Liver (tissue), 9 donors: ENCODE measurements around the gene EDRF1. TPM values are rescaled to one million over a fixed set of nuclear protein-coding genes. Genes with fewer than 3 reads are reported as not detected.
"Not testable (repeated sequence)": the region's sequence is repeated elsewhere in the genome, so short reads cannot be mapped to it uniquely, and the experiment has no call there.

ENCODE experiments used
- DNase-seq: peaks from one replicate; pipeline ENCODE4 v3.0.0-alpha.2; 2017; ENCODE audit warnings: low spot score
- H3K27ac ChIP-seq, 2 donors: one replicate each; pipeline ENCODE4 v1.7.0; 2013; ENCODE audit warnings: inconsistent platforms in 2 of 2, low read length in 2 of 2, control low read depth in 1 of 2, low read depth in 1 of 2, mild to moderate bottlenecking in 1 of 2
- H3K27me3 ChIP-seq, 4 donors: one replicate each; pipeline versions ENCODE4 v1.6.1 to v1.7.0; 2013; ENCODE audit warnings: low read length in 3 of 4, inconsistent platforms in 1 of 4, mild to moderate bottlenecking in 1 of 4, moderate library complexity in 1 of 4; ENCODE audit not compliant: control insufficient read depth in 4 of 4, insufficient read depth in 4 of 4
- H3K36me3 ChIP-seq, 4 donors: one replicate each; pipeline versions ENCODE4 v1.6.1 to v1.7.0; 2013; ENCODE audit warnings: low read length in 3 of 4, mild to moderate bottlenecking in 3 of 4, low read depth in 1 of 4, moderate library complexity in 1 of 4; ENCODE audit not compliant: control insufficient read depth in 4 of 4, insufficient read depth in 3 of 4
- H3K4me1 ChIP-seq, 4 donors: one replicate each; pipeline versions ENCODE4 v1.6.1 to v1.7.0; 2013; ENCODE audit warnings: low read length in 3 of 4, mild to moderate bottlenecking in 3 of 4, moderate library complexity in 1 of 4; ENCODE audit not compliant: control insufficient read depth in 4 of 4, insufficient read depth in 4 of 4
- H3K4me3 ChIP-seq, 3 donors: one replicate each; pipeline versions ENCODE4 v1.6.1 to v1.7.0; 2013; ENCODE audit warnings: low read length in 3 of 3, control low read depth in 1 of 3, low read depth in 1 of 3, mild to moderate bottlenecking in 1 of 3
- H3K9ac ChIP-seq, 2 donors: one replicate each; pipeline ENCODE4 v1.7.0; 2013; ENCODE audit warnings: low read length in 2 of 2, mild to moderate bottlenecking in 2 of 2, moderate library complexity in 2 of 2, control low read depth in 1 of 2, low read depth in 1 of 2
- H3K9me3 ChIP-seq, 4 donors: one replicate each; pipeline versions ENCODE4 v1.6.1 to v1.7.0; 2013; ENCODE audit warnings: low read length in 3 of 4; ENCODE audit not compliant: control insufficient read depth in 4 of 4
- ATF3 ChIP-seq: IDR thresholded peaks from 2 replicates; pipeline ENCODE4 v1.6.1; 2016; ENCODE audit warnings: antibody characterized with exemption
- CTCF ChIP-seq: fragments of 150-350 bp; IDR thresholded peaks from 2 replicates; pipeline ENCODE4 v1.5.1; 2017; ENCODE audit warnings: improper control_type of control experiment, low read depth, low read length; ENCODE audit not compliant: missing input control
- EGR1 ChIP-seq, 2 donors: IDR thresholded peaks; 2 replicates each; pipeline ENCODE4 v1.6.1; 2016 to 2018; ENCODE audit warnings: antibody characterized with exemption in 2 of 2, low read depth in 2 of 2
- FOXA1 ChIP-seq: IDR thresholded peaks from 2 replicates; pipeline ENCODE4 v1.6.1; 2016; ENCODE audit warnings: antibody characterized with exemption
- FOXA2 ChIP-seq: IDR thresholded peaks from 2 replicates; pipeline ENCODE4 v1.6.1; 2016; ENCODE audit warnings: antibody characterized with exemption
- HNF4A ChIP-seq, 2 donors: conservative IDR thresholded peaks; 2 replicates each; pipeline ENCODE4 v1.6.1; 2016; ENCODE audit warnings: antibody characterized with exemption in 2 of 2, mild to moderate bottlenecking in 2 of 2
- HNF4G ChIP-seq: IDR thresholded peaks from 2 replicates; pipeline ENCODE4 v1.6.1; 2016; ENCODE audit warnings: antibody characterized with exemption
- JUND ChIP-seq, 2 donors: IDR thresholded peaks; 2 replicates each; pipeline ENCODE4 v1.6.1; 2016; ENCODE audit warnings: antibody characterized with exemption in 2 of 2
- NR2F2 ChIP-seq: IDR thresholded peaks from 2 replicates; pipeline ENCODE4 v1.6.1; 2016; ENCODE audit warnings: antibody characterized with exemption
- REST ChIP-seq: IDR thresholded peaks from 2 replicates; pipeline ENCODE4 v1.6.1; 2016; ENCODE audit warnings: antibody characterized with exemption, mild to moderate bottlenecking
- RXRA ChIP-seq, 2 donors: IDR thresholded peaks; 2 replicates each; pipeline ENCODE4 v1.6.1; 2017 to 2018; ENCODE audit warnings: antibody characterized with exemption in 2 of 2, mild to moderate bottlenecking in 1 of 2
- TAF1 ChIP-seq: conservative IDR thresholded peaks from 2 replicates; pipeline ENCODE4 v1.6.1; 2016; ENCODE audit warnings: antibody characterized with exemption, mild to moderate bottlenecking
- YY1 ChIP-seq: IDR thresholded peaks from 2 replicates; pipeline ENCODE4 v1.6.1; 2016; ENCODE audit warnings: antibody characterized with exemption, mild to moderate bottlenecking
- WGBS: extraction: QIAGEN DNeasy Blood & Tissue Kit; methylation state at CpG from one replicate; pipeline ENCODE4 v1.1.7; 2013; 5-methylcytosine and 5-hydroxymethylcytosine counted together
- polyA plus RNA-seq, 2 donors: library from polyadenylated mRNA; stranded (reverse) in 1 of 2; unstranded in 1 of 2; fragments of 200-250 nt in 1 of 2; fragments of >200 nt in 1 of 2; fragmentation: Nextera tagmentation in 1 of 2; extraction: Ambion mirVana in 1 of 2; gene quantifications; one replicate each; pipeline versions ENCODE4 v1.2.1 to v1.2.3, GENCODE V29; 2013 to 2015
- total RNA-seq, 2 donors: library from RNA; depleted of rRNA; stranded (reverse); fragments of >200 nt; gene quantifications; one replicate each; pipeline ENCODE4 v1.2.3, GENCODE V29; 2014
- TF ChIP-seq, protein P1 (sequence below): IDR thresholded peaks from 2 replicates; pipeline ENCODE4 v1.6.1; 2016; ENCODE audit warnings: antibody characterized with exemption
- TF ChIP-seq, protein P2 (sequence below): IDR thresholded peaks from 2 replicates; pipeline ENCODE4 v1.6.1; 2016; ENCODE audit warnings: antibody characterized with exemption
- donor health status: healthy.
- donor health status: healthy.
- donor health status: healthy.
- donor health status: healthy.
- donor health status: healthy.

EDRF1 gene
- total and polyA plus RNA-seq, 4 donors: 3.9 to 17.0 (median 9.2) TPM

- no peaks in the 10 kb centered on the region for H3K9me3 ChIP-seq
- no peak overlapping the region for H3K4me3 ChIP-seq
- WGBS: 67% methylated on average over 1 of the region's 1 CpG
- TF ChIP-seq FOXA2 (no peak), EGR1 (IDR thresholded peaks at IDR 0.05; ENCODE audit: low read depth in 2 of 2) (no peak), TAF1 (no peak), HNF4G (no peak), CTCF (no peak), ATF3 (no peak), RXRA (IDR thresholded peaks at IDR 0.05) (no peak), NR2F2 (no peak), JUND (IDR thresholded peaks at IDR 0.05) (no peak), REST (no peak), HNF4A (conservative IDR thresholded peaks at IDR 0.05) (no peak), FOXA1 (no peak), YY1 (no peak)
- TF ChIP-seq, protein P1, sequence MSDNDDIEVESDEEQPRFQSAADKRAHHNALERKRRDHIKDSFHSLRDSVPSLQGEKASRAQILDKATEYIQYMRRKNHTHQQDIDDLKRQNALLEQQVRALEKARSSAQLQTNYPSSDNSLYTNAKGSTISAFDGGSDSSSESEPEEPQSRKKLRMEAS: no peak
- TF ChIP-seq, protein P2, sequence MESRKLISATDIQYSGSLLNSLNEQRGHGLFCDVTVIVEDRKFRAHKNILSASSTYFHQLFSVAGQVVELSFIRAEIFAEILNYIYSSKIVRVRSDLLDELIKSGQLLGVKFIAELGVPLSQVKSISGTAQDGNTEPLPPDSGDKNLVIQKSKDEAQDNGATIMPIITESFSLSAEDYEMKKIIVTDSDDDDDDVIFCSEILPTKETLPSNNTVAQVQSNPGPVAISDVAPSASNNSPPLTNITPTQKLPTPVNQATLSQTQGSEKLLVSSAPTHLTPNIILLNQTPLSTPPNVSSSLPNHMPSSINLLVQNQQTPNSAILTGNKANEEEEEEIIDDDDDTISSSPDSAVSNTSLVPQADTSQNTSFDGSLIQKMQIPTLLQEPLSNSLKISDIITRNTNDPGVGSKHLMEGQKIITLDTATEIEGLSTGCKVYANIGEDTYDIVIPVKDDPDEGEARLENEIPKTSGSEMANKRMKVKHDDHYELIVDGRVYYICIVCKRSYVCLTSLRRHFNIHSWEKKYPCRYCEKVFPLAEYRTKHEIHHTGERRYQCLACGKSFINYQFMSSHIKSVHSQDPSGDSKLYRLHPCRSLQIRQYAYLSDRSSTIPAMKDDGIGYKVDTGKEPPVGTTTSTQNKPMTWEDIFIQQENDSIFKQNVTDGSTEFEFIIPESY: no peak
- H3K36me3 ChIP-seq: no peaks in the 10 kb centered on the region
- H3K27ac ChIP-seq: no peak overlapping the region
- no peak overlapping the region for H3K9ac ChIP-seq
- no peak for DNase-seq
- H3K27me3 ChIP-seq: no peaks in the 10 kb centered on the region
- no peaks in the 10 kb centered on the region for H3K4me1 ChIP-seq
These were observed 24.6 kb upstream of the EDRF1 start for GRCh38 chr10:125694883-125695282.

- not testable (repeated sequence) for H3K27me3 ChIP-seq, DNase-seq, H3K9ac ChIP-seq, H3K36me3 ChIP-seq, H3K27ac ChIP-seq, H3K4me1 ChIP-seq, H3K4me3 ChIP-seq, H3K9me3 ChIP-seq
- 85% methylated on average over 6 of the region's 6 CpGs for WGBS
These were observed 22.6 kb upstream of the EDRF1 start for GRCh38 chr10:125696884-125697283.
